ENCODE measurements around the gene ANKRD13D. TPM values are rescaled to one million over a fixed set of nuclear protein-coding genes. Genes with fewer than 3 reads are reported as not detected.

Gene ANKRD13D
- polyA plus RNA-seq, 3 donors: 18.9 to 21.1 (median 20.8) TPM

GRCh38 chr11:67261640-67261945 is 27.5 kb upstream of the ANKRD13D start:
- DNase-seq (ENCODE audit: low read depth in 3 of 3, low spot score in 2 of 3): no peak

GRCh38 chr11:67261946-67262681 is 27.0 kb upstream of the ANKRD13D start:
- DNase-seq (ENCODE audit: low read depth in 3 of 3, low spot score in 2 of 3): no peak

GRCh38 chr11:67262731-67263675 is 26.1 kb upstream of the ANKRD13D start:
- DNase-seq (ENCODE audit: low read depth in 3 of 3, low spot score in 2 of 3): no peak

- DNase-seq (ENCODE audit: low read depth in 3 of 3, low spot score in 2 of 3): no peak
These were observed 24.8 kb upstream of the ANKRD13D start for GRCh38 chr11:67264260-67264659.

- DNase-seq (ENCODE audit: low read depth in 3 of 3, low spot score in 2 of 3): no peak
These were observed 24.0 kb upstream of the ANKRD13D start for GRCh38 chr11:67264877-67265632.

GRCh38 chr11:67265633-67266448 is 23.3 kb upstream of the ANKRD13D start:
- DNase-seq (ENCODE audit: low read depth in 3 of 3, low spot score in 2 of 3): no peak

- no peak for DNase-seq (ENCODE audit: low read depth in 3 of 3, low spot score in 2 of 3)
These were observed 22.5 kb upstream of the ANKRD13D start, which contains the start of gene GRK2 for GRCh38 chr11:67266449-67267187. GRK2 (plus strand) TSS chr11:67266473; CDS start chr11:67266700, 227 bp downstream.

GRCh38 chr11:67267188-67268080 is 21.7 kb upstream of the ANKRD13D start:
- no peak for DNase-seq (ENCODE audit: low read depth in 3 of 3, low spot score in 2 of 3)

GRCh38 chr11:67268081-67268961 is 20.8 kb upstream of the ANKRD13D start:
- no peak for DNase-seq (ENCODE audit: low read depth in 3 of 3, low spot score in 2 of 3)

- no peak for DNase-seq (ENCODE audit: low read depth in 3 of 3, low spot score in 2 of 3)
These were observed 20.2 kb upstream of the ANKRD13D start for GRCh38 chr11:67268962-67269268.

GRCh38 chr11:67269401-67270255 is 19.5 kb upstream of the ANKRD13D start:
- no peak for DNase-seq (ENCODE audit: low read depth in 3 of 3, low spot score in 2 of 3)

GRCh38 chr11:67270256-67271204 is 18.6 kb upstream of the ANKRD13D start:
- DNase-seq (ENCODE audit: low read depth in 3 of 3, low spot score in 2 of 3): no peak

GRCh38 chr11:67271205-67271540 is 17.9 kb upstream of the ANKRD13D start:
- DNase-seq (ENCODE audit: low read depth in 3 of 3, low spot score in 2 of 3): no peak

- DNase-seq (ENCODE audit: low read depth in 3 of 3, low spot score in 2 of 3): no peak
These were observed 17.4 kb upstream of the ANKRD13D start for GRCh38 chr11:67271541-67272284.

Data from right renal cortex interstitium (tissue), 3 donors.